ENCODE data around the gene DAPK1.

DNA sequence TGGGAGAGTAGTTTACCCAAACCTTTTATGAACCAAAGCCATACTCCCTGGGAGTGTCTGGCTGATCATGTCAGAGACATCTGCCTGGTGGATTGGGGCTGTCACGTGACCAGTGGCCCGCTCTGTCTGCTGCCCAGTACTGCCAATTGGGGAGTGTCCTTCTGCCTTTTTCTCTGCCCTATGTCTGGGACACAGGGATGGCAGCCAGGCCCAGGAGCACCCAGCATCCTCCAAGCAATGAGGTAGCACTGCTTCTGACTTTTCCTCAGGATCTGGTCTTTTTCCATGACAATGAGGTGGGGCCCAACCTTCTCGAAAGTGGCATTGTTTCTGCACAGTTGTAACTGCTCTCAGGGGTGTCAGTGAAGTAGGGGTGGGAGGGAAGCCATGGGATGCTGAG, 21.8 kb downstream of the DAPK1 start:
- TF ChIP-seq ZNF622 (IDR thresholded peaks at IDR 0.05) (no peak), POLR2A (IDR thresholded peaks at IDR 0.05; ENCODE audit: low read depth, low read length) (no peak)
